HepG2 (cell line): ENCODE measurements around the gene SAE1. TPM values are rescaled to one million over a fixed set of nuclear protein-coding genes. Genes with fewer than 3 reads are reported as not detected.

Source experiments
- ARID4A ChIP-seq: sonication (generic); formaldehyde crosslinking; IDR thresholded peaks from 2 replicates; pipeline ENCODE4 v1.5.0; 2020; ENCODE audit warnings: mild to moderate bottlenecking, missing genetic modification reagents, borderline replicate concordance
- JDP2 ChIP-seq: sonication (generic); formaldehyde crosslinking; IDR thresholded peaks from 2 replicates; pipeline ENCODE4 v1.8.1; 2022; ENCODE audit warnings: missing genetic modification reagents, borderline replicate concordance
- KLF12 ChIP-seq: sonication (generic); formaldehyde crosslinking; IDR thresholded peaks from 2 replicates; pipeline ENCODE4 v1.4.0; 2020; ENCODE audit warnings: missing genetic modification reagents, borderline replicate concordance
- NR1H2 ChIP-seq: sonication (generic); formaldehyde crosslinking; IDR thresholded peaks from 2 replicates; pipeline ENCODE4 v1.8.1; 2022; ENCODE audit warnings: low read depth, missing genetic modification reagents, borderline replicate concordance
- RXRB ChIP-seq: IDR thresholded peaks from 2 replicates; pipeline ENCODE4 v1.6.1; 2016; ENCODE audit warnings: borderline replicate concordance, missing genetic modification reagents, missing compliant biosample characterization
- ZKSCAN5 ChIP-seq: sonication (generic); formaldehyde crosslinking; IDR thresholded peaks from 2 replicates; pipeline ENCODE4 v1.5.1; 2020; ENCODE audit warnings: mild to moderate bottlenecking, missing genetic modification reagents
- ZNF652 ChIP-seq: IDR thresholded peaks from 2 replicates; pipeline ENCODE4 v1.6.1; 2016; ENCODE audit warnings: low read depth, borderline replicate concordance
- polyA plus RNA-seq, 8 experiments: library from polyadenylated mRNA; depleted of rRNA in 3 of 8; stranded (reverse) in 7 of 8; unstranded in 1 of 8; fragments of >200 nt; fragmentation: Illumina TruSeq in 4 of 8; extraction: Trizol in 4 of 8; gene quantifications; 2 replicates each; pipeline versions ENCODE4 v1.2.1 to v1.2.3, GENCODE V29; 2011 to 2016; ENCODE audit warnings: low read depth in 4 of 8, missing spikeins in 1 of 8, mixed read lengths in 1 of 8; ENCODE audit not compliant: insufficient read depth in 1 of 8
- total RNA-seq, 5 experiments: library from RNA; depleted of rRNA; stranded (reverse); fragments of >200 nt; fragmentation: Illumina TruSeq; extraction: Trizol; gene quantifications; 2 replicates each; pipeline ENCODE4 v1.2.3, GENCODE V29; 2016; ENCODE audit warnings: low read depth in 1 of 5
- TF ChIP-seq, protein P1 (sequence below): IDR thresholded peaks from 2 replicates; pipeline ENCODE4 v1.6.1; 2016; ENCODE audit warnings: low read depth

The SAE1 gene
- total and polyA plus RNA-seq, 2 of the 13 experiments (the other 11 are each of a cell fraction or from before 2014, with no cell fraction given), result 87.6 to 197 TPM

DNA sequence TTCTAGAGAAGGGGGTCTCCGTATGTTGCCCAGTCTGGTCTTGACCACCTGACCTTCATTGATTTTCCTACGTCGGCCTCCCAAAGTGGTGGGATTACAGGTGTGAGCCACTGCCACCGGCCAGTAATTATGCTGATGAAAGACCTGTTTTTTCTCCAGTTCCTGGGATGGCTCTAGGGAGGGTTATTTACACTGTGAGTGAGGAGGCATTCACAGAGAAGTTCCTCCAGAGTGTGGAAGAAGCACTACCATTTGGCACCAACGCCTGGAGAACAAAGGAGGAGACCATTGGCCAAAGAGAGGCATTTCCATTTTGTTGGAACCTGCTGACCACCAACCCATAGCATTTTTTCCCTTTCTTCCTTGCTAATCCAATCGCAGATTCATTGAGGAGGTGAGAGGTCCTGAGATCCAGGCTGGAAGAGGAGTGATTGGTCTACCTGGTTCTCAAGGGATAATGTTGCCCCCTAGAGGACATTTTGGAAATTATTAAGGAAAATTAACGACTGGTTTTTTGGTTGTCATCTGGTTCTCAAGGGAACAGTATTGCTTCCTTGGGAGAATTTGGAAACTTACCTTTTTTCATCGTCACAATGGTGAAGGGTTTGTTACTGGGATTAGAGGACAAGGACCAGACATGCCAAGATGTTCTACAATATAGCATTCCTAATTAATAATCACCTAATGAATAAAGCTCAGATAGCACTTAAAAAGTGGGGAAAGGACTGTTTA, 5.5 kb upstream of the SAE1 start (continued):
- TF ChIP-seq, protein P1, sequence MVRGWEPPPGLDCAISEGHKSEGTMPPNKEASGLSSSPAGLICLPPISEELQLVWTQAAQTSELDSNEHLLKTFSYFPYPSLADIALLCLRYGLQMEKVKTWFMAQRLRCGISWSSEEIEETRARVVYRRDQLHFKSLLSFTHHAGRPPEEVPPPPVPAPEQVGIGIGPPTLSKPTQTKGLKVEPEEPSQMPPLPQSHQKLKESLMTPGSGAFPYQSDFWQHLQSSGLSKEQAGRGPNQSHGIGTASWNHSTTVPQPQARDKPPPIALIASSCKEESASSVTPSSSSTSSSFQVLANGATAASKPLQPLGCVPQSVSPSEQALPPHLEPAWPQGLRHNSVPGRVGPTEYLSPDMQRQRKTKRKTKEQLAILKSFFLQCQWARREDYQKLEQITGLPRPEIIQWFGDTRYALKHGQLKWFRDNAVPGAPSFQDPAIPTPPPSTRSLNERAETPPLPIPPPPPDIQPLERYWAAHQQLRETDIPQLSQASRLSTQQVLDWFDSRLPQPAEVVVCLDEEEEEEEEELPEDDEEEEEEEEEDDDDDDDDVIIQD, result 0 out of 2 replicates have a peak, but pooled peaks have one; percentile 17
- TF ChIP-seq RXRB (CRISPR knock-in tag) (peak; percentile 23; the same call in 1 of the 2 replicates), ARID4A (peak; percentile 35; the same call in 1 of the 2 replicates), ZNF652 (no peak), KLF12 (CRISPR knock-in tag) (no peak), NR1H2 (CRISPR knock-in tag) (no peak), JDP2 (CRISPR knock-in tag) (no peak), ZKSCAN5 (CRISPR knock-in tag) (peak; percentile 85)
